ENCODE results near the gene FBXO44.
A peak's percentile ranks its signal among the peaks of the same experiment; 100 is the strongest.

FBXO44 gene

GRCh38 chr1:11691302-11691914, 36.7 kb downstream of the FBXO44 start, which contains the start of gene DRAXIN:
Gene DRAXIN, plus strand, starts transcription at chr1:11691710. Its CDS starts 14,549 bp downstream, at chr1:11706259.
- DNase-seq: no peak

- no peak for DNase-seq
These were observed 37.4 kb downstream of the FBXO44 start for GRCh38 chr1:11691928-11692711.

DNA sequence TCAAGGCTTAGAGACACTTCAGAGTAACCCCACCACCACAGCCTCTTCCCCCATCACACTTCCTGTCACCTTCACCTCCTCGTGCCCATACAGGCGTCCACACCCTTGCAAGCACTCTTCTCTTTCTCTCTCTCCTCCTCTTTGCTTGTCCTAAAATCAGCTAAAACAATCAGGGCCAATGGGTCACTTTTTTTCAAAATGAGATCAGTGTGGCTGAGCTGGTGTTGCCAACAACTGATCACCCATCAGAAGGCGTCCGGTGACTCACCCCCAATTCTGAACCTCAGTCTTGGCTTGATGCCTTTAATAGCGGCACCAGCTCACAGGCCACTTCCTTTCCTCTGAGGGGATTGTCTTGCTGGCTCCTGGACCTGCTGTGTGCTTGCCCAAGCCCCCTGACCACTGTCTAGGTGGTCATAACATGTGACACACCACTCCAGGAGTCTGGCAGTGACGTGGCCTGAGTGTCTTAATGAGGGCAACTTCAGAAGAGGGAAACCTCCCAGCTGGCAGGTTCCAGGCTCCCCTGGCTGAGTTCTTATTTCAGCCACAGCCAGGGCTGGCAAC, 38.4 kb downstream of the FBXO44 start:
- peak in 1 of 5 donors; percentile 33 for DNase-seq

GRCh38 chr1:11693917-11694316, 39.2 kb downstream of the FBXO44 start:
- no peak for DNase-seq

DNA sequence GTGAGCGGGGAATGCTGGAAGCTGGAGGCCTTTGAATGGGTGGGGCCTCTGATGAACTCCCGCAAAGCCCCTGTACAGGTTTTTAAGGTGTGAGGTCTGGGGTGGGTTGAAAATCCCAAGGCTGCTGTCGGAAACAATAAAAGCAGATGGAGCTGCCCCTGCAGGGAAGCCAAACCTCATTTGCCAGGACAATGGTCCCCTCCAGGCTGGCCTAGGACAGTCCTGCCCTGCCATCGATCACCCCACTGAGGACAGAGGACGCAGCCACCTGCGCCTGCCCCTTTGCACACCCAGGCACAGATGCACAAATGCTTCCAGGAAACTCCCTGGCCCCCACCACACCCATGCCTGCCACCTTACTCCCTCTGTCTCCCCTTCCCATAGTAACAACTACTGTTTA, 41.2 kb downstream of the FBXO44 start:
- DNase-seq: no peak

GRCh38 chr1:11697188-11697892, 42.7 kb downstream of the FBXO44 start:
- no peak for DNase-seq

- no peak for DNase-seq
These were observed 43.2 kb downstream of the FBXO44 start for GRCh38 chr1:11697893-11698210.

DNA sequence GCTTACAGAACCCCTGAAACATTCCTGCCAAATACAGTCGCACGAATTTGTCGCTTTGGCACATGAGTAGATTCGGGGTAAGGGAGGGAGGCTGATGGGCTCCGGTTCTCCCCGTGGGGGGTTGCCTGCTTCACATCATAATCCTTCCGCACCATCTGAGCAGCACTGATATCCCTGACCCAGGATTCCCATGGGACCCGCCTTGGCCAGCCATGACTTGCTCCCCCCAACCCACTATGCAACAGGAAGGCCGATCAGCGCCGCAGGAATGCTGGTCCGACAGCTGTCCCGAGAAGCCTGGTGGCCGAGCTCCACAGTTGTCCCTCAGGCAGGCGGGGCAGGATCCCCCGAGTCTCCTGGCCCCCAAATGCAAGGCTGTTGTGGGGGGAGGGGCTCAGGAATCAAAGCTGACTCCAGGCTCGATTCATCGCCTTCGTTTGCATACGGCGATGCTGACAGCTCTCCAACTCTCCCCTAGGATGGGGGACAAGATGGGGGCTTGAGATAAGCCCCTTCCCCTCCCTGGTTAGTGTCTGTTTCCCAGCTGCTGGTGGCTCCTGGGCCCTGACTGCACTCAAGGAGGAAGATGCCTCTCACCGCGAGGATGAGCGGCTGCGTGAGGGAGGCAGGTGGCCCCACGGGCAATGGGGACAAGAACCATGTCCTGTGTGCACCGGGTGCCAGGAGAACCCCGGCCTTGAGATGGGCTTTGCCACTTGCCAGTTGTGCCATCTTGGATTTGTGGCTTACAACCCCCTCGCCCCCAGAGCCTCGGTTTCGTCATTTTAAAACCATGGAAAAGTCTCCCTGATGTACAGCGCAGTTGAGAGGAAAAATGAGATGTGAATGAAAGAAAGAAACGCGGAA, 46.2 kb downstream of the FBXO44 start:
- no peak for DNase-seq

DNA sequence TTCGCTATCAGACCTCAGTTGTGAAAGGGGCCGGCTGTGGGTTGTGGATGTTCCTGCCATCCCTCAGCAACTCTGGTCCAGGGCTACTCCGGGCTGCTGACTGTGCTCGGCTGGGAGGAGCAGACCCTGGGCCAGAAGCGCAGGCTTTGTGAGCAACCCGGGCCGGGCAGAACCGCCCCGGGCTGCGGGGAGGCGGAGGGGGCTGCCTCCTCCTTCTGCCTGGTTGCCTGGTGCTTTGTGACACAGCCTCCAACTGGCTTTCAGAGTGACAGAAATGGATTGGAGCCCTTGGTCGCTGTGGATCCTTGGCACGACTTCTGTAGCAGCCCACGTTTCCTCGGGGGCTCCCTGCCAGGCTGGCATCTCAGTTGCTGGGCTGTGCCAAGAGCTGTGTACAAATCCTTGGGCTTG, 46.9 kb downstream of the FBXO44 start:
- no peak for DNase-seq

- no peak for DNase-seq
These were observed 47.5 kb downstream of the FBXO44 start for GRCh38 chr1:11701981-11702803.

DNA sequence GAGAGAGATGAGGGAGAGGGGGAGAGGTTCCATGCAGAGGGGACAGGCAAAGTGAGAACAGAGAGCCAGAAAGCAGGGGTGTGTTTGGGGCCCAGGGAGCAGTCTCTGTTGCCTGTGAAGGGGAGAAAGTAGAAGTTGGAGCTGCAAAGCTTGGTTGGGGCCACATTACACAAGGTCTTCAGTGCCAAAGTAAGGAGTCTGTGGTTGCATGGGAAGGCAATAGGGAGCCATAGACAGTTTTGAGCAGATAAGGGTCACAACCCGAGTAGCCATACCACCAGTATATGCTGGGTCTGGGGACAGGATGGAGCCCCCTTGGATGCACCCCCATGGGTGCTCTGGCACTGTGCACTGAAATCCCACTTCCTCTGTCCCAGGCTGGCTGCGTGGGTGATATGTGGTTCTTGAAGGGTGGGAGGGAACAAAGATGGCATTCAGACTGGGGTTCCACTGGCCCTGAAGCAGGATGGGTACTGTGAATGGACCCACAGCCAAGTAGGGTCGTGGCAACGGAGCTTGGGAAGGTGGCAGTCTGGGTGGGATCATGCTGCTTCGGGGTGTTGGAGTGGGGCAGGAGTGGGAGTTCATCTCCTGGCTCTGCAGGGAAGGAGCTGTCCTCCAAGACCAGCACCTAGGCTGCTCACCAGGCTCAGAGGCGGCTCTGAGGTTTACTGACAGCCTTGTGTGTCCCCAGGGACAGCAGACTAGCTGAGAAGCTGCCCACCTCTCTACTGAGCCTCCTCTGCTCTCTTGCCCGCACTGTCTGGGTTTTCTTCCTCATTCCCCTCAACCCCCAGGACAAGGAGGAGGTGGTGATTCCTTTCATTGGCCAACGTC, 48.9 kb downstream of the FBXO44 start:
- no peak for DNase-seq

DNA sequence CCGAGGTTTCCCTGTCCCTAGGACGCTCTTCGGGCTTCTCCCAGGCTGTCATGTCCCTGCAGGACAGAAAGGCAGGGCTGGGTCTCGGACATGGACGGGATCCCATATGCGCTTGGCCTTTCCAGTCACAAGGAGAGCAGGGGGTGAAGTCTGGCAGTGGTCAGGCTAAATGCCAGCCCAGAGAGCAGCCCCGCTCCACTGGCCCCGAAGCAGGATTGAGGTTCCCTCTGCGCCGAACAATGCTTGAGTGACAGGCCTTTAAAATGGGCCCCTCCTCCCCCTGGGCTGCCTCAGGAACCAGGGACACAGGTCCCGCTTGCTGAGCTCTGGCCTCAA, 49.5 kb downstream of the FBXO44 start:
- no peak for DNase-seq

DNA sequence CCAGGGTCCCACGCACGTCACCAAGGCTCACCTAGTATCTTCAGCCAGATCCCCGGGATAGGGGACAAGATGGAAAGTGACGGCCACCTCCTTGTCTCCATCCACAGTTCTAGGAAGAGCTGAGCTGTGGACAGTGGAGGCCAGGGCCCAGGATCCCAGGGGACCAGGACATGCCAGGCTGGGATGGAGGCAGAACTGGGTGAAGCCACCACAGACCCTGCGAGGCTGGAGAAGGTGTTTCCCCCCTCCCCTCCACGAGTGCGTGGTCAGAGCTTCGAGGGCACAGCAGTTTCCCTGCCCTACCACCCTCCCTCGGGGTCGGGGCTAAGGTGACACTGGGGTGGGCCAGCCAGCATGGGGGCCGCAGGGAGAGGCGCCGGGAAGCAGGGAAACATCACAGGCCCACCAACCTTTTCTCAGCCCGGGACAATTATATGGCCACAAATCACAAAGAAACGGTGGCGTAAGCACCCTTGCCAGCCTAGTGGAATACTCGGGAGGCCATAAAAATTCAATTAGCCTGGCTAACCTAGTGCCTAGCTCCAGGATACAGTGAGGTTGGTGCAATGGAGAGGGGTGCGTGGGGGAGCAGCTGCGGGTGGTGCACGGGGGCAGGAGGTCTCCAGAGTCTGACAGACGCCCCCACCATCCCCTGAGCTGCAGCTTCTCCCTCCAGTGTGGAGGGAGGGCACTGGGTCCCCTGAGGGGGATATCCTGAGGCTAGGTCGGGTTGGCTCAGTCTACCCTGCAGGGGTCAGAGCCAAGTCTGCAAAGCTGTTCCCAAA, 50.2 kb downstream of the FBXO44 start:
- DNase-seq: no peak

- no peak for DNase-seq
These were observed 50.9 kb downstream of the FBXO44 start for GRCh38 chr1:11705596-11705995.

DNA sequence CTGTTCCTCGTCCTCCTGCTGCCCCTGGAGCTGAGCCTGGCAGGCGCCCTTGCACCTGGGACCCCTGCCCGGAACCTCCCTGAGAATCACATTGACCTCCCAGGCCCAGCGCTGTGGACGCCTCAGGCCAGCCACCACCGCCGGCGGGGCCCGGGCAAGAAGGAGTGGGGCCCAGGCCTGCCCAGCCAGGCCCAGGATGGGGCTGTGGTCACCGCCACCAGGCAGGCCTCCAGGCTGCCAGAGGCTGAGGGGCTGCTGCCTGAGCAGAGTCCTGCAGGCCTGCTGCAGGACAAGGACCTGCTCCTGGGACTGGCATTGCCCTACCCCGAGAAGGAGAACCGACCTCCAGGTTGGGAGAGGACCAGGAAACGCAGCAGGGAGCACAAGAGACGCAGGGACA, 51.6 kb downstream of the FBXO44 start:
- no peak for DNase-seq

DNA sequence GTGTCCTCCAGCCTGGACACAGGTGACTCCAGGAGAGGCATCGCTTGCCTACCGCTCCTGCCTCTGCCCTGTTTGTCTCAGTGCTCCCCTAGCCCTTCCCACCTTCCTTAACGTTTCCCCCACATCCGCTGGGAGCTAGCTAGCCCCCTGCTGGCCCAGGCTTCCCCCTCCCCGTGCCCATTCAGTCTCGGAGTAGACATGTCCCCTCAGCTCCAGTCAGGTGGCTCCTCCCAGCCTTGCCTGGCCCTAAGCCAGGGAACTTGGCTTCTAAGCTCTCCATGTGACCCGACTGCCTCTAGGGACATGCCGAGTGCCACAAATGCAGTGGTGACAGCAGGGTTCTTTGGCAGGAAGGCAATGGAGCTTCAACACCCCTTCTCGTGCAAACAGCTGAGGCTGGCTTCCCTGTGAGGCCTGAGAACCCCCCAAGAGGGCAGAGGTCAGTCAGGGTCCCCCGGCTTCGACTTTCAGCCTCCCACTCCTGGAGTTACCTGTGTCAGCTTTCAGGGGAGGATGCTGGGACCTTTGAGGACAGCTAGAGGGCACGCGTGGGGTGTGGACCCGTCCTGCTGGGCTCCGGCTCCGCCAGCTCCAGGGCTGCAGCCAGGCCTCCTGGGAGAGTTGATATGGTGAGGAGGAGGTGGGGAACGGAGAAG, 53.1 kb downstream of the FBXO44 start:
- DNase-seq: no peak

DNA sequence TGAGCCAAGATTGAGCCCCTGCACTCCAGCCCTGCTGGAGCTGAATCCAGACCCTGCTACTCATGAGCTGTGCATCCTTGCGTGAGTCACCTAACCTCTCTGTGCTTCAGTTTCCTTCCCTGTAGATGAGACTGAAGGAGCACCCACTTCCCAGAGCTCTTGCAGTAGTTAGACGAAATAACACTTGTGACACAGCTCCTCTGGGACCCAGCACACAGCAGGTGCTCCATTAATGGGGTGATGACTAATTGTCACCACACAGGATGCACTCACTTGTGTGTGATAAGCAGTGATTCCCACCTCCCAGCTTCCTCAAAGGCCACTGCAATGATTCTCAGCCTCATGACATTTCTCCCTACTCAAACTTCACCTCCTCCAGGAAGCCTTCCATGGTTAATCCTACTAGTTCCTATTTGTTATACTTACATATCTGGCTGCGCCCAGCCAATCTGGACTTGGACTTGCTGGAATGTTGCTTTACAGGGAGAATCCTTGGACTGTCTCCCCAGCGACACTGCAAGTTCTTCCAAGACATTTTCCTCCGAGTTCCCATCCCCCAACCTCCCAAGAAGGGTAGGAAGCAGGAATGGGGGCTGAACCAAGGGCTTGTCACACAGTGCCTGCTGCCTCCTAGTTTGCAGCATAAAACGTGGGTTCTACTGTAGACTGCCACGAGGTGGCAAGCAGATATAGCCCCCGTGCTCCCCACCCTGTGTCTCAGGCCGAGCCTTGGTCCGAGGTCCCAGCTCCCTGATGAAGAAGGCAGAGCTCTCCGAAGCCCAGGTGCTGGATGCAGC, 54.1 kb downstream of the FBXO44 start:
- DNase-seq: no peak

GRCh38 chr1:11711490-11711889, 56.8 kb downstream of the FBXO44 start:
- DNase-seq: no peak

DNA sequence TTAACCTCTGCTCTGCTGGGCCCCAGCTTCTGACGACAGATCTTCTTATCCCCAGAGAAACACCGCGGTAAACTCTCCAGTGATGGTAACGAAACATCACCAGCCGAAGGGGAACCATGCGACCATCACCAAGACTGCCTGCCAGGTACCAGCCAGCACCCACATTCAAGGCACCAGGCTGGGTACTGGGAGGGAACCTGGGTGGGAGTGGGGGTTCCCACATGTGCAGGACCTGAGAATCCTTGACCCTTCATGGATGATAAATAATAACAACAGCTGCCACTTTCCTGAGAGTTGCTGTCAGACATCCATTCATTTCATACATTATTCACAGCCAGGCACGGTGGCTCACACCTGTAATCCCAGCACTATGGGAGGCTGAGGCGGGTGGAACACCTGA, 57.6 kb downstream of the FBXO44 start:
- DNase-seq: no peak

Measured in T-helper 1 cell (primary cell).